ENCODE measurements around the gene MAGEA3. TPM values are rescaled to one million over a fixed set of nuclear protein-coding genes. Genes with fewer than 3 reads are reported as not detected.

The MAGEA3 gene
- total and polyA plus RNA-seq, 2 of the 8 experiments (the other 6 are each of a cell fraction or from before 2014, with no cell fraction given): 0.06 TPM; not detected in 1

DNA sequence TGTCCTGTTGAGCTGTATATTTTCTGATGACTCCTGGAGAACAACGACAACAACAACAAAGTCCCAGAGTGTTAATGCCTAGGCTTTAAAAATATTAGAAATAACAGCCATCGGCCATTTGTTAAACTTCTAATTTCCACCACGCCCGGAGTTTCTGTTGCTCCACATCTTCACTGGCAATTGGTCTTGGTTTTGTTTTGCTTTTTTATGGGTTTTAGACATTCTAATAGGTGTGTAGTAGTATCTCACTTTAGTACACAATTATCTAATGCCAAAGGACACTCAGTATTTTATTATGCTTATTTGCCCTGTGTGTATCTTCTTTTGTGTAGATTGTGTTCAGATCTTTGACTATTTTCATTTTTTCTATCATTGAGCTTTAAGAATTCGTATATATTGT, 40.0 kb downstream of the MAGEA3 start:
- Histone ChIP-seq H2BK12ac (ENCODE audit: low read depth, low read length) (no peak overlapping the region), H3K79me1 (ENCODE audit: low read depth, low read length) (no peaks in the 10 kb centered on the region), H2BK5ac (ENCODE audit: low read depth, low read length) (no peak overlapping the region), H3K9me3 (ENCODE audit: insufficient read depth in 2 of 2, low read depth in 1 of 2, low read length in 1 of 2) (no peaks in the 10 kb centered on the region), H3K23me2 (ENCODE audit: low read depth, low read length) (no peaks in the 10 kb centered on the region), H3K4me2 (ENCODE audit: insufficient read depth in 1 of 2, low read depth in 2 of 2, low read length in 2 of 2) (no peak overlapping the region), H2BK20ac (ENCODE audit: low read length) (no peak overlapping the region), H2BK15ac (ENCODE audit: low read length) (no peak overlapping the region), H3K36me3 (ENCODE audit: control insufficient read depth in 2 of 4, insufficient read depth in 4 of 4, low read length in 3 of 4) (no peaks in the 10 kb centered on the region), H2AFZ (ENCODE audit: low read length) (no peak overlapping the region), H3K4me3 (ENCODE audit: extremely low read depth in 1 of 4, insufficient read depth in 2 of 4, low read depth in 3 of 4, low read length in 4 of 4) (no peak overlapping the region), H4K5ac (ENCODE audit: insufficient read length, low read depth, low read length) (no peak overlapping the region), H3K79me2 (ENCODE audit: control insufficient read depth in 1 of 2, insufficient read depth in 2 of 2, low read length in 2 of 2) (no peaks in the 10 kb centered on the region), H3K4me1 (replicated peaks in 1 of 4; ENCODE audit: control insufficient read depth in 3 of 4, insufficient read depth in 4 of 4, low read length in 3 of 4) (no peaks in the 10 kb centered on the region), H3K27me3 (replicated peaks in 1 of 4; ENCODE audit: control insufficient read depth in 3 of 4, extremely low read depth in 1 of 4, insufficient read depth in 3 of 4, low read length in 3 of 4) (no peaks in the 10 kb centered on the region), H3K23ac (ENCODE audit: insufficient read length) (no peak overlapping the region), H3K9ac (replicated peaks in 1 of 4; ENCODE audit: extremely low read depth in 1 of 4, low read depth in 3 of 4, low read length in 3 of 4) (no peak overlapping the region), H3K18ac (ENCODE audit: extremely low read depth, low read length) (no peak overlapping the region), H4K8ac (ENCODE audit: extremely low read depth, insufficient read depth, low read length) (no peak overlapping the region), H2BK120ac (replicated peaks; ENCODE audit: low read depth, low read length) (no peak overlapping the region), H4K91ac (replicated peaks; ENCODE audit: insufficient read length, low read length) (no peak overlapping the region), H3K4ac (replicated peaks; ENCODE audit: insufficient read length, low read depth, low read length) (no peak overlapping the region), H4K20me1 (replicated peaks in 1 of 2; ENCODE audit: control insufficient read depth in 1 of 2, insufficient read depth in 2 of 2, low read length in 2 of 2) (no peaks in the 10 kb centered on the region), H3K14ac (ENCODE audit: insufficient read length) (no peak overlapping the region), H3K27ac (ENCODE audit: low read depth, low read length) (no peak overlapping the region), H3K56ac (replicated peaks; ENCODE audit: insufficient read length, low read depth, low read length) (no peak overlapping the region), H2AK5ac (ENCODE audit: low read depth, low read length) (no peak overlapping the region)
- TF ChIP-seq CREB1 (IDR thresholded peaks at IDR 0.05): no peak
- no peak for TF ChIP-seq CBX5 (IDR thresholded peaks at IDR 0.05; ENCODE audit: low read depth, low read length)
- TF ChIP-seq MAFK (IDR thresholded peaks at IDR 0.05; ENCODE audit: low read depth, low read length): no peak
- TF ChIP-seq YY1 (IDR thresholded peaks at IDR 0.05; ENCODE audit: low read depth, low read length): no peak
- no peak for TF ChIP-seq TCF12 (IDR thresholded peaks at IDR 0.05; ENCODE audit: low read depth, low read length)
- no peak for TF ChIP-seq EGR1 (IDR thresholded peaks at IDR 0.05; ENCODE audit: borderline replicate concordance, low read depth, low read length)
- TF ChIP-seq SP2 (IDR thresholded peaks at IDR 0.05; ENCODE audit: low read length): no peak
- no peak for TF ChIP-seq SIRT6 (IDR thresholded peaks at IDR 0.05; ENCODE audit: low read length)
- TF ChIP-seq KDM5A (IDR thresholded peaks at IDR 0.05; ENCODE audit: low read length): no peak
- TF ChIP-seq SRF (IDR thresholded peaks at IDR 0.05; ENCODE audit: low read depth, low read length): no peak
- TF ChIP-seq, protein P1, sequence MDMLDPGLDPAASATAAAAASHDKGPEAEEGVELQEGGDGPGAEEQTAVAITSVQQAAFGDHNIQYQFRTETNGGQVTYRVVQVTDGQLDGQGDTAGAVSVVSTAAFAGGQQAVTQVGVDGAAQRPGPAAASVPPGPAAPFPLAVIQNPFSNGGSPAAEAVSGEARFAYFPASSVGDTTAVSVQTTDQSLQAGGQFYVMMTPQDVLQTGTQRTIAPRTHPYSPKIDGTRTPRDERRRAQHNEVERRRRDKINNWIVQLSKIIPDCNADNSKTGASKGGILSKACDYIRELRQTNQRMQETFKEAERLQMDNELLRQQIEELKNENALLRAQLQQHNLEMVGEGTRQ (IDR thresholded peaks at IDR 0.05; ENCODE audit: low read length): no peak
- TF ChIP-seq KDM1A (IDR thresholded peaks at IDR 0.05; ENCODE audit: borderline replicate concordance, low read length): no peak
- no peak for TF ChIP-seq CBX8 (IDR thresholded peaks at IDR 0.05; ENCODE audit: borderline replicate concordance, low read depth, low read length)
- no peak for TF ChIP-seq POLR2A (IDR thresholded peaks at IDR 0.05; ENCODE audit: control extremely low read depth in 1 of 2, low read depth in 2 of 2, low read length in 2 of 2)
- TF ChIP-seq RNF2 (IDR thresholded peaks at IDR 0.05; ENCODE audit: borderline replicate concordance, low read depth, low read length, missing control alignments, poor library complexity, severe bottlenecking): no peak
- DNase-seq (ENCODE audit: low read depth in 1 of 2, low spot score in 2 of 2) (no peak), FAIRE-seq (no peak)
- POLR2A ChIA-PET (ENCODE audit: partially characterized antibody): no interaction called here
- CTCF ChIA-PET (ENCODE audit: partially characterized antibody): no interaction called here
- WGBS, 2 experiments (ENCODE audit: extremely low coverage in 1 of 2, insufficient coverage in 1 of 2, insufficient read length in 1 of 2, insufficient replicate concordance in 2 of 2, low coverage in 1 of 2, low lambda C conversion rate in 2 of 2, missing lambda C conversion rate in 1 of 2): 84% methylated on average over 5 of the region's 5 CpGs; no CpG with 5 or more reads in 1 of the 2 experiments

Measured in H1 (cell line).